Smooth muscle cell of the coronary artery (primary cell): Measurements from ENCODE around the gene ASIC4. TPM values are rescaled to one million over a fixed set of nuclear protein-coding genes. Genes with fewer than 3 reads are reported as not detected.

ENCODE experiments used
- total RNA-seq: library from RNA; depleted of rRNA; stranded (reverse); fragments of >200 nt; gene quantifications from 2 replicates; pipeline ENCODE4 v1.2.3, GENCODE V29; 2014; ENCODE audit warnings: low replicate concordance

Gene ASIC4
- total RNA-seq = under 0.01 and 0.70 TPM in 2 replicates

GRCh38 chr2:219514196-219514761 lies at the start of gene ASIC4:
Gene ASIC4, plus strand, starts transcription at chr2:219514482. Its CDS starts 243 bp downstream, at chr2:219514725.

GRCh38 chr2:219498280-219499057 lies 15.8 kb upstream of the ASIC4 start, which contains the start of gene GMPPA:
Gene GMPPA, plus strand, starts transcription at chr2:219498891. Its CDS starts 1,085 bp downstream, at chr2:219499976.

GRCh38 chr2:219543596-219544358 lies 29.5 kb downstream of the ASIC4 start, which contains the start of the genes CHPF and TMEM198:
Gene CHPF, minus strand, starts transcription at chr2:219543809. Its CDS starts 271 bp downstream, at chr2:219543538.
Gene TMEM198, plus strand, starts transcription at chr2:219544028. Its CDS starts 700 bp downstream, at chr2:219544728.

GRCh38 chr2:219571311-219572236 lies 57.3 kb downstream of the ASIC4 start, which contains the start of gene OBSL1:
Gene OBSL1, minus strand, starts transcription at chr2:219571539. Its CDS starts 307 bp downstream, at chr2:219571232.

GRCh38 chr2:219572237-219573001 lies 58.1 kb downstream of the ASIC4 start, which contains the start of gene INHA:
Gene INHA, plus strand, starts transcription at chr2:219572310. Its CDS starts 65 bp downstream, at chr2:219572375.

Other genes with a start within 250 kb of the ASIC4 start
- 39.9 and 125 TPM in 2 replicates for gene DNAJB2, start 235.1 kb upstream of the ASIC4 start, total RNA-seq
- under 0.01 and 9.0 TPM in 2 replicates for gene PTPRN, start 205.1 kb upstream of the ASIC4 start, total RNA-seq
- gene RESP18, start 181.7 kb upstream of the ASIC4 start, total RNA-seq = not detected in 2 replicates
- gene DNPEP, start 126.6 kb upstream of the ASIC4 start, total RNA-seq = 54.2 and 75.5 TPM in 2 replicates
- 0.15 and 11.8 TPM in 2 replicates for gene DES, start 96.1 kb upstream of the ASIC4 start, total RNA-seq
- gene SPEG, start 79.6 kb upstream of the ASIC4 start, total RNA-seq = 9.1 and 9.4 TPM in 2 replicates
- gene GMPPA, start 15.6 kb upstream of the ASIC4 start, total RNA-seq = 67.1 and 102 TPM in 2 replicates
- 48.0 and 109 TPM in 2 replicates for gene CHPF, start 29.3 kb downstream of the ASIC4 start, total RNA-seq
- 0.59 and 1.3 TPM in 2 replicates for gene TMEM198, start 29.5 kb downstream of the ASIC4 start, total RNA-seq
- gene OBSL1, start 57.1 kb downstream of the ASIC4 start, total RNA-seq = 45.7 and 84.6 TPM in 2 replicates
- under 0.01 and 0.38 TPM in 2 replicates for gene INHA, start 57.8 kb downstream of the ASIC4 start, total RNA-seq
- gene STK11IP, start 83.4 kb downstream of the ASIC4 start, total RNA-seq = 10.0 and 15.2 TPM in 2 replicates
- gene SLC4A3, start 113.1 kb downstream of the ASIC4 start, total RNA-seq = 1.7 and 2.1 TPM in 2 replicates